Parathyroid adenoma (tissue), 2 donors: ENCODE data around the gene MS4A1.

ENCODE experiments used
- H2AFZ ChIP-seq: fragments of 300-600 bp; sonication (generic); one replicate; pipeline ENCODE4 v1.7.0; 2017; ENCODE audit warnings: antibody characterized with exemption, mild to moderate bottlenecking
- H3K27ac ChIP-seq: fragments of 300-600 bp; sonication (generic); one replicate; pipeline ENCODE4 v1.7.0; 2017
- H3K27me3 ChIP-seq: fragments of 300-600 bp; sonication (generic); one replicate; pipeline ENCODE4 v1.7.0; 2017; ENCODE audit warnings: low read length; ENCODE audit not compliant: control insufficient read depth, insufficient read depth
- H3K36me3 ChIP-seq: fragments of 300-600 bp; sonication (generic); one replicate; pipeline ENCODE4 v1.7.0; 2017; ENCODE audit warnings: low read length; ENCODE audit not compliant: control insufficient read depth, insufficient read depth
- H3K4me1 ChIP-seq: fragments of 300-600 bp; sonication (generic); one replicate; pipeline ENCODE4 v1.7.0; 2017; ENCODE audit warnings: control low read depth
- H3K4me2 ChIP-seq: fragments of 300-600 bp; sonication (generic); one replicate; pipeline ENCODE4 v1.7.0; 2017; ENCODE audit warnings: low read length
- H3K4me3 ChIP-seq: fragments of 300-600 bp; sonication (generic); one replicate; pipeline ENCODE4 v1.7.0; 2017; ENCODE audit warnings: low read depth, low read length
- H3K79me2 ChIP-seq: fragments of 300-600 bp; sonication (generic); one replicate; pipeline ENCODE4 v1.7.0; 2017; ENCODE audit warnings: control low read depth
- H3K9ac ChIP-seq: fragments of 300-600 bp; sonication (generic); one replicate; pipeline ENCODE4 v1.7.0; 2017; ENCODE audit warnings: mild to moderate bottlenecking
- H3K9me3 ChIP-seq: fragments of 300-600 bp; sonication (generic); one replicate; pipeline ENCODE4 v1.7.0; 2017; ENCODE audit warnings: low read length; ENCODE audit not compliant: control insufficient read depth
- CTCF ChIP-seq: fragments of 300-600 bp; sonication (generic); IDR thresholded peaks from one replicate; pipeline ENCODE4 v1.7.0; 2017; ENCODE audit warnings: antibody characterized with exemption, mild to moderate bottlenecking
- donor health status: primary hyperparathyroidism.

The MS4A1 gene

GRCh38 chr11:60498399-60498798 lies 42.8 kb downstream of the MS4A1 start:
- no peak overlapping the region for H3K27ac ChIP-seq

GRCh38 chr11:60498853-60499252 lies 43.2 kb downstream of the MS4A1 start:
- no peak overlapping the region for H3K4me2 ChIP-seq
- no peaks in the 10 kb centered on the region for H3K79me2 ChIP-seq
- no peak for TF ChIP-seq CTCF
- no peak overlapping the region for H3K4me3 ChIP-seq
- H3K36me3 ChIP-seq = no peaks in the 10 kb centered on the region
- no peak overlapping the region for H3K27ac ChIP-seq
- H3K9me3 ChIP-seq = no peaks in the 10 kb centered on the region
- H3K9ac ChIP-seq = no peak overlapping the region
- no peak overlapping the region for H2AFZ ChIP-seq
- no peaks in the 10 kb centered on the region for H3K27me3 ChIP-seq
- H3K4me1 ChIP-seq = no peaks in the 10 kb centered on the region

More at GRCh38 chr11:60498399-60498798, 42.8 kb downstream of the MS4A1 start:
- TF ChIP-seq CTCF = no peak
- no peak overlapping the region for H3K9ac ChIP-seq
- H3K4me2 ChIP-seq = no peak overlapping the region
- no peak overlapping the region for H3K4me3 ChIP-seq
- H3K79me2 ChIP-seq = no peaks in the 10 kb centered on the region
- no peak overlapping the region for H2AFZ ChIP-seq
- no peaks in the 10 kb centered on the region for H3K27me3 ChIP-seq
- H3K9me3 ChIP-seq = no peaks in the 10 kb centered on the region
- H3K36me3 ChIP-seq = no peaks in the 10 kb centered on the region
- no peaks in the 10 kb centered on the region for H3K4me1 ChIP-seq

- H3K36me3 ChIP-seq = no peaks in the 10 kb centered on the region
- no peak overlapping the region for H3K9ac ChIP-seq
- H3K27me3 ChIP-seq = no peaks in the 10 kb centered on the region
- no peaks in the 10 kb centered on the region for H3K79me2 ChIP-seq
- no peak overlapping the region for H2AFZ ChIP-seq
- no peak overlapping the region for H3K27ac ChIP-seq
- no peak overlapping the region for H3K4me2 ChIP-seq
- H3K4me1 ChIP-seq = no peaks in the 10 kb centered on the region
- no peak for TF ChIP-seq CTCF
- H3K4me3 ChIP-seq = no peak overlapping the region
- no peaks in the 10 kb centered on the region for H3K9me3 ChIP-seq
Measured at GRCh38 chr11:60500276-60500910, 44.7 kb downstream of the MS4A1 start.

- no peaks in the 10 kb centered on the region for H3K27me3 ChIP-seq
- H3K27ac ChIP-seq = no peak overlapping the region
- no peak for TF ChIP-seq CTCF
Measured at GRCh38 chr11:60502221-60502775, 46.7 kb downstream of the MS4A1 start.

More at GRCh38 chr11:60502221-60502775, 46.7 kb downstream of the MS4A1 start:
- no peak overlapping the region for H3K9ac ChIP-seq
- no peak overlapping the region for H3K4me3 ChIP-seq
- H2AFZ ChIP-seq = no peak overlapping the region
- no peaks in the 10 kb centered on the region for H3K36me3 ChIP-seq
- no peaks in the 10 kb centered on the region for H3K9me3 ChIP-seq
- no peaks in the 10 kb centered on the region for H3K4me1 ChIP-seq
- H3K4me2 ChIP-seq = no peak overlapping the region
- H3K79me2 ChIP-seq = no peaks in the 10 kb centered on the region
